Measurements from ENCODE around the gene NKAIN1. TPM values are rescaled to one million over a fixed set of nuclear protein-coding genes. Genes with fewer than 3 reads are reported as not detected.

The NKAIN1 gene
- polyA plus RNA-seq, 3 donors: not detected

DNA sequence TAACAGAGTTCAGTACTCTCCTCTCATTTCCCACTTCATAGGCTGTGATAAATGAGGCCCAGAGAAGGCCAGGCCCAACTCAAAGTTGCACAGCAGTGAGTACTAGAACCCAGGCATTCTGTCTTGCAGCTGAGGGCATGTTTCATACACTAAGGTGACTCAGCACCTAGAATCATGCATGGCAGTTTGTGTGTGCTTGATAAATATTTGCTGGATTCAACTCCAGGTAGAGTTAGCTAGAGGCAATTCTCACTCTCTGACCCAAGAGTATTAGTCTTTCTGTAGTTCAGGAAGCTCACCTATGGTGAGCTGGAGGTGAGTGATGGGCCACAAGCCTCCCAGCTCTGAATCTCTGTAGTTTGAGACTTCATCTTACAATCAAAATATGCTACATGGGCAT is 10.7 kb downstream of the NKAIN1 start:
- Histone ChIP-seq H3K27ac (ENCODE audit: low read depth in 1 of 2, low read length in 2 of 2) (no peak overlapping the region), H3K4me1 (ENCODE audit: control insufficient read depth in 1 of 2, insufficient read depth in 2 of 2, low read length in 2 of 2) (no peaks in the 10 kb centered on the region), H3K9ac (ENCODE audit: insufficient read depth, low read length, poor library complexity, severe bottlenecking) (no peak overlapping the region), H3K79me2 (ENCODE audit: insufficient read depth, low read length) (no peaks in the 10 kb centered on the region), H3K36me3 (replicated peaks in 1 of 2; ENCODE audit: control insufficient read depth in 1 of 2, insufficient read depth in 2 of 2, low read length in 2 of 2) (no peaks in the 10 kb centered on the region), H3K4me3 (replicated peaks in 1 of 3; ENCODE audit: low read depth in 2 of 3, low read length in 3 of 3) (no peak overlapping the region), H3K27me3 (ENCODE audit: control insufficient read depth in 2 of 2, insufficient read depth in 2 of 2, low read length in 2 of 2) (peaks cover 0 to 2% of the 10 kb centered on the region in 2 donors), H3K9me3 (replicated peaks in 1 of 2; ENCODE audit: control insufficient read depth in 1 of 2, insufficient read depth in 1 of 2, low read length in 2 of 2) (no peaks in the 10 kb centered on the region), H4K20me1 (ENCODE audit: insufficient read depth, low read length) (no peaks in the 10 kb centered on the region), H2AFZ (ENCODE audit: insufficient read depth, low read depth, low read length, poor library complexity, severe bottlenecking) (no peak overlapping the region), H3K4me2 (replicated peaks; ENCODE audit: extremely low read depth, low read length, poor library complexity, severe bottlenecking) (no peak overlapping the region)
- no peak for DNase-seq
- no peak for TF ChIP-seq CTCF (IDR thresholded peaks at IDR 0.05)
- Mint-ChIP-seq H3K4me1 (no peaks in the 10 kb centered on the region), H3K4me3 (no peak overlapping the region), H3K36me3 (no peaks in the 10 kb centered on the region), H3K27me3 (ENCODE audit: low read depth in 3 of 3) (peaks cover 0 to 10% (median 2%) of the 10 kb centered on the region in 3 donors), H3K9me3 (peaks cover 0 to 3% (median 0%) of the 10 kb centered on the region in 7 donors), H3K27ac (no peak overlapping the region)
- intact Hi-C loops (cut with micrococcal nuclease): no loop called here

DNA sequence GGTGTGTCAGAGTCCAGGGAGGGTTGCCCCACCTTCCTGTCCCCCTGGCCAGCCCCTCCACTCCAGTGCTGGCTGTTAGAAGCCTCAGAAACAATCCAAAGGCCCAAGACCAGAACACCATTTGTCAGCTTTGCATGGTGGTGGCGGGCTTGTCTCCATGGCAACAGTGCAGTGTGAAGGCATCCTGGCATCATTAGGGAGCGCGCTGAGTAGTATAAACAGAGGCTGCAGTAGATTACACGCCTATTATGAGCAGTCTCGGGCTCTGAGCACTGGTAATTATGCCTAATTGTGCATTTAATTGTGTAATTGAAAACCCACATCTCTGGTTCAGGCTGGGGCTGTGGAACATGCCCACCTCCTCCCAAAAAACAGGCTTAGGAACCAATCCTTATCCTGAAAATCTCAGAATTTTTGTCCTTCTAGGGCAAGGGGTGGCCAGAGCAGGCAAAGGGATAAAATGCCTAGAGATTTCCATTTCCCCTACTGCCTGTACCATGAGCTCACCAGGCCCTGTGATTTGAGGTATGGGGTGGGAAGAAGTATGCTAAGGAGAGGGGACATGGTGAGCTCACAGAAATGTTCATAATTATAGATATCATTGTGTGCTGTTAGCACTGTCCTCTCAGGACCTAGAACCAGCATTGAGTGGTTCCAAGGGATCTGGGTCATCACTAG is 11.7 kb downstream of the NKAIN1 start:
- H3K36me3 ChIP-seq (replicated peaks in 1 of 2; ENCODE audit: control insufficient read depth in 1 of 2, insufficient read depth in 2 of 2, low read length in 2 of 2): no peaks in the 10 kb centered on the region
- intact Hi-C loops (cut with micrococcal nuclease): no loop called here
- no peak overlapping the region for H3K27ac ChIP-seq (ENCODE audit: low read depth in 1 of 2, low read length in 2 of 2)
- no peak overlapping the region for H3K4me3 ChIP-seq (replicated peaks in 1 of 3; ENCODE audit: low read depth in 2 of 3, low read length in 3 of 3)
- TF ChIP-seq CTCF (IDR thresholded peaks at IDR 0.05): no peak
- H3K9ac ChIP-seq (ENCODE audit: insufficient read depth, low read length, poor library complexity, severe bottlenecking): no peak overlapping the region
- H3K4me1 ChIP-seq (ENCODE audit: control insufficient read depth in 1 of 2, insufficient read depth in 2 of 2, low read length in 2 of 2): no peaks in the 10 kb centered on the region
- peaks cover 0 to 3% (median 0%) of the 10 kb centered on the region in 7 donors for H3K9me3 Mint-ChIP-seq
- no peaks in the 10 kb centered on the region for H3K4me1 Mint-ChIP-seq
- no peaks in the 10 kb centered on the region for H3K9me3 ChIP-seq (replicated peaks in 1 of 2; ENCODE audit: control insufficient read depth in 1 of 2, insufficient read depth in 1 of 2, low read length in 2 of 2)
- H3K4me2 ChIP-seq (replicated peaks; ENCODE audit: extremely low read depth, low read length, poor library complexity, severe bottlenecking): no peak overlapping the region
- peaks cover 1 to 11% (median 2%) of the 10 kb centered on the region in 3 donors for H3K27me3 Mint-ChIP-seq (ENCODE audit: low read depth in 3 of 3)
- WGBS (ENCODE audit: insufficient coverage): 94% methylated on average over 2 of the region's 5 CpGs
- no peaks in the 10 kb centered on the region for H3K36me3 Mint-ChIP-seq
- no peaks in the 10 kb centered on the region for H3K79me2 ChIP-seq (ENCODE audit: insufficient read depth, low read length)
- H3K27ac Mint-ChIP-seq: no peak overlapping the region
- no peak for DNase-seq
- H4K20me1 ChIP-seq (ENCODE audit: insufficient read depth, low read length): no peaks in the 10 kb centered on the region
- no peak overlapping the region for H3K4me3 Mint-ChIP-seq
- no peaks in the 10 kb centered on the region for H3K27me3 ChIP-seq (ENCODE audit: control insufficient read depth in 2 of 2, insufficient read depth in 2 of 2, low read length in 2 of 2)
- no peak overlapping the region for H2AFZ ChIP-seq (ENCODE audit: insufficient read depth, low read depth, low read length, poor library complexity, severe bottlenecking)

Data from CD14-positive monocyte (primary cell).